Germinal center (tissue), 1 donor: ENCODE results near the gene RASAL2.

Source experiments
- DNase-seq: peaks from one replicate; pipeline ENCODE4 v3.0.0; 2012; ENCODE audit warnings: mixed read lengths, low spot score

RASAL2 gene

DNA sequence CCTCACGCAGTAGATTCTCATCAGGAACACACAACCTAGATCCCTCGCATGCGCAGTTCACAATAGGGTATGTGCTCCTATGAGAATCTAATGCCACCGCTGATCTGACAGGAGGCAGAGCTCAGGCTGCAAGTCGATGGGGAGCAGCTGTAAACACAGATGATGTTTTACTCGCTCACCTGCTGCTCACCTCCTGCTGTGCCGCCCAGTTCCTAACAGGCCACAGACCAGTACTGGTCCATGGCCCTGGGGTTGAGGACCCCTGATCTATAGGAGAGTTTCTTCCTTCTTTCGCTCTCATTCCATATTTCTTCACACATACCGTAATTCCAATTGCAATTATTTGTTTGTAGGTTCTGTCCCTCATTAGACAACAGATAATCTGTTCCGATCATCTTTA is 299.5 kb downstream of the RASAL2 start:
- no peak for DNase-seq

DNA sequence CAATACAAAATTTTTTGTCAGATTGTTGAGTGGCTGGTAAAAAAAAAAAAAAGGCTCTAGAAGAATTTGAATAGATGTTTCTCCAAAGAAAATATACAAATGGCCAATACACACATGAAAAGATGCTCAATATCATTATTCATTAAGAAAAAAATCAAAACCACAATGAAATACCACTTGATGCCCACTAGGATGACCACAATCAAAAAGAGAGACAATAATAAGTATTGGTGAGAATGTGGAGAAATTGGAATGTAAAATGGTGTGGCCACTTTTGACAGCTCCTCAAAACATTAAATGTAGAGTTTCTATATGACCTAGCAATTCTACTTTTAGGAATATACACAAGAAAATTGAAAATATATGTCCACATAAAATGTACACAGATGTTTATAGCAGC is 302.9 kb downstream of the RASAL2 start:
- DNase-seq, result no peak

DNA sequence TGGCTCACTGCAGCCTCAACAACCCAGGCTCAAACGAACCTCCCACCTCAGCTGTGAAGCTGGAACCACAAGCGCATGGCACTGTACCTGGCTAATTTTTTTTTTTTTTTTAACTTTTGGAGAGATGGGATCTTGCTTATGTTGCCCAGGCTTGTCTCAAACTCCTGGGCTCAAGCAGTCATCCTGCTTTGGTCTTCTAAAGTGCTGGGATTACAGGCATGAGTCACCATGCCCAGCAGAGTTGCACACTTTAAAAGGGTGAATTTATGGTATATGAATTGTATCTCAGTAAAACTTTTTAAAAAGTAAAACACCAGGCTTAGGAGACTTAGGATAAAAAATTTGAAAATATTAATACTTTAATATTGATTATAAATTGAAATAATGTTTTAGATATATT is 303.8 kb downstream of the RASAL2 start:
- no peak for DNase-seq

DNA sequence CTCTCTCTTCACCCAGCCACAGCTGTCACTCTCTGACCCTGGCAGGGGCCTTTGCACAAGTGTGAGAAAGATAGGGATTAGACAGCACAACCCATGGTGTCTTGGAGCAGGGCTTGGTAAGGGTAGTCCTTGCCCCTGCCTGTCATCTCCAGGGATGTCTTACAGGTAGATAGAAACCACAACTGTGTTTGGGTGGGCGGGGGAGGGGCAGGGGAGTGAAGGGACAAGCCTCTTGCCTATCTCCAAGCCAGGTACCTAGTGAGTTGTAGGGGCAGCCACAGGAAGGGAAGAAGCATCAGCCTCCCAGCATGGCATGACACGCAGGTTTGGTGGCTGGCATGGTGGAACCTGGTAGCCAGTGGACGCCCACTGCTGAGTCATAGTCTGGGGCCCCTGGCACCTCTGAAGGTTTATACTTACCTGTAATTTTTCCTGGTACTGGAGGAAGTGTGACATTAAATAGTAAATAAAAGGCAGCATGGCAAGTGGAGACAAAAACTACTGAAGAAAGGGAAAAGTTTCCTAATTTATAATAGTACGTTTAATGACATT is 305.3 kb downstream of the RASAL2 start:
- DNase-seq, result no peak

DNA sequence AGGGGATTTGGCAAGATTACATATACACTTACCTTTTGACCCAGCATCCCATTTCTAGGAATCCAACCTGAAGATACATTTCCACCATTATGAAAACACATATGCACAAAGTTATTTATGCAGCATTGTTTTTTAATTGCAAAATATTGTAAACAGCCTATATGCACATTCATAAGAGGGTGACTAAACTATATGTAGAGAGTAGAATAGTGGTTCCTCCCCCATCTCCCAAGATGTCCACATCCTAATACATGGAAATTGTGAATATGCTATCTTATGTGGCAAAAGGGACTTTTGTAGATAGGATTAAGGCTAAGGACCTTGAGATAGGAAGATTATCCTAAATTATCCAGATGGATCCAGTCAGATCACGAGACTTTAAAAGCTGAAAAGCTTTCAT is 311.2 kb downstream of the RASAL2 start:
- no peak for DNase-seq

DNA sequence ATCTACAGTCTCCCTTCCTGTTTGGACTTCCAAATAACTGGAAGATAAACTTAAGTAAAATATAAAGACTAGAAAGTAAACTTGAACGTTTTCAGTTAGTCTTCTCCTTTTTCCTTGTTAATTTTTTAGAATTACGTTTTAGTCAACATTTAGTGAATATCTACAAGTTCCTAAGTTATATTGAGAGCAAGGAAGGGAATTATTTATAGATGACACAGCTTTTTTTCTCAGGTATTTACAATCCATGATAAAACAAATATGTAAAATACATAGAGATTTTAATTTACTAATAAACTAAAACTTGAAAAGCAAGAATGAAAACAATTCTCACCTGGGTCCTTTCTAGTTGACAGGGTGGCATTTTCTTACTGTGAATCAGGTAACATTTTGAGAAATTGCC is 313.3 kb downstream of the RASAL2 start:
- no peak for DNase-seq

DNA sequence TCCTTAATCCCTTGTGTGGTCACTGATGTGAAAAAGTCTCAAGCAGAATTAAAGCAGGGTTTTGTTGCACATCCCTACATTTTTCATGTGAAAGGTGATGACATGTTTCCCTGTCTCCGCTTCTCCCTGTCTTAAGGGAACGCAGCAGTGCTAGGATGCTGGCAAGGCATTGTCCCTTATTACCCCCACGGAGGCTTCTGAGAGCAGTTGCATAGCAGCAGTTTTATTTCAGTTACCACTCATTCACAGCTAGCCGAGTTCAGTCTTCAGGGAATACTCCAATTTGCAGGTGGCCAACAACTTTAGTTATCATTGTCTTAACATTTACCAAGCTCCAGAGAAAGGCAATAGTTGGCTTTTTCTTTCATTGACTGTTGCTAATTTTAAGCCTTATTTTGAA is 313.8 kb downstream of the RASAL2 start:
- no peak for DNase-seq

DNA sequence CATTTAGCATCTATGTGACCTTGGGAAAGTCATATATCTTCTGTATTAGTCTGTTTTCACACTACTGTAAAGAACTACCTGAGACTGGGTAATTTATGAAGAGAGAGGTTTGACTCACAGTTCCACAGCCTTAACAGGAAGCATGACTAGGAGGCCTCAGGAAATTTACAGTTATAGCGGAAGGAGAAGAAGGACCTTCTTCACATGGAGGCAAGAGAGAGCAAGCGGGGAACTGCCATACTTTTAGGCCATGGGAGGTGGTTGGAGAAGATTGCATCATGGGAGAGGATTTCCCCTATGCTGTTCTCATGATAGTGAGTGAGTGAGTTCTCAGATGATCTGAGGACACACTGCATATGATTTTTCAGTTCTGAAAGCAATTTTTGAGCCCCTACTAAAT is 315.0 kb downstream of the RASAL2 start:
- DNase-seq, result no peak

DNA sequence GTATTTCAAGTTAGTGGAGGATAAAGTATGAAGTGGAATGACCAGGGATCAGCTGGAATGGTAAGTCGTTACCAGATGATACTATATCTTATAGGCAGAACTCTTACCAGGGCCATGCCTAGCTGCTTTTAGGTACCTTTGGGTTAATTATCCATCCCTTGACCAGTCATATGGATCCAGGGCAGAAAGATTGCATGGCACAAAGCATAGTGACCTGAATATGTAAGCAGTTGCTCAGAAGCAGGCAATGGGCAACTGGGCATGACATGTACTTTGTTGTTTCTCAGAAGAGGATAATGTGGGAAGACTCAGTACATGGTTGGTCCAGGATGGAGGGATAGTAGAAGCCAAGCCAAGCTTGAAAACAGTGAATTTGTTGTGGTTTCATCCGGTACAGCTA is 315.6 kb downstream of the RASAL2 start:
- DNase-seq, result no peak

DNA sequence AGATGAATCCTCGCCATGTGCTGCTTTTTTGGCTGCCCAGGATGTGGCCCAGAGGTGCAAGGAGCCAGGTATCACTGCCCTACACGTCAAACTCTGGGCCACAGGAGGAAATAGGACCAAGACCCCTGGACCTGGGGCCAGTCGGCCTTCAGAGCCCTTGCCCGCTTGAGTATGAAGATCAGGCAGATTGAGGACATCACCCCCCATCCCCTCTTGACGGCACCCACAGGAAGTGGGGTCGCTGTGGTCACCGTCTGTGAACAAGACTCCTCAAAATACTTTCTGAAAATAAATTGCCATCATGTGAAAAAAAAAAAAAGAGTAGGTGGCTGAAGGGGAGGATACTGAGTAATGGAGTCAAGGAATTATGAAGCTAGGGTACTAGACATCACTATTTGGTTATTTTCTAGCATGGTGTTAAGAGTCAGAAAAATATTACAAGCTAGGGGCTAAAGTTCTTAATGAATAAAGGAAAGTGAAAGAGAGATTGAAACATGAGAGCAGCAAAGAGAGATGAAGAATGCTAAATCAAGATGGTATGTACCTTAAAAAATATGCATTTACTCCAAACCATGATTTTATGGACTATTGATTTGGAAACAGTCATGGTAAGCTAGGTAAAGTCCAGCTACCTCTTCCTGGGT is 318.0 kb downstream of the RASAL2 start:
- DNase-seq, result no peak

DNA sequence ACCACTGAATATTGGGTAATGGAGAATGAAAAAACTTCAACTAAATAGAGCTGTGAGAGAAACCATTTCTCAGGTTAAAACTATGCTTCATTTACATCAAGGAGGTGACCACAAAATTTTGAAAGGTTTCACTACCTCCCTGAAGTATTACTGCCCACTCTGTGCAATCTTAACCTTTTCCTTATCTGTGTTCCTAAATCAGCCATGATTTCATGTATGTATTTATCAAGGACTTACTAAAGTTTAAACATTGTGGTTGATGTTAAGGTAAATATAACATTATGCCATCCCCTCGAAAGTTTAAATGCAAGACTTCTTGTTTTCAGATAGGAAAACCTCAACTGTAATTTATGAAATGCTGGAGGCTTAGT is 318.5 kb downstream of the RASAL2 start:
- DNase-seq, result no peak

DNA sequence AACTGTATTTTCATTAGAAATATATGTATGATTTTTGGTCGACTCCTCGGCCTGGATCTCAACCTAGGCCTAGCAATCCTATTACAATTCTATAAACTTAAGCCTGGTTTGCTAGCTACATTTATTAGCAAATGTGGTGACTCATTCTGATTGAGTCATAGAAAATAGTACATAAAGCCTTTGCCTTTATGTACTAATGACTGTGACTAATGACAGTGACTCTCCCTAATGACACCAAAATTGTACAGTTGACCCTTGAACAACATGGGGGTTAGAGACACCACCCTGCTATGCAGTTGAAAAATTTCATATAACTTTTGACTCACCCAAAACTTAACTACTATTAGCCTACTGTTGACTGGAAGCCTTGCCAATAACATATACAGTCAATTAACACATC is 324.0 kb downstream of the RASAL2 start:
- DNase-seq, result no peak

DNA sequence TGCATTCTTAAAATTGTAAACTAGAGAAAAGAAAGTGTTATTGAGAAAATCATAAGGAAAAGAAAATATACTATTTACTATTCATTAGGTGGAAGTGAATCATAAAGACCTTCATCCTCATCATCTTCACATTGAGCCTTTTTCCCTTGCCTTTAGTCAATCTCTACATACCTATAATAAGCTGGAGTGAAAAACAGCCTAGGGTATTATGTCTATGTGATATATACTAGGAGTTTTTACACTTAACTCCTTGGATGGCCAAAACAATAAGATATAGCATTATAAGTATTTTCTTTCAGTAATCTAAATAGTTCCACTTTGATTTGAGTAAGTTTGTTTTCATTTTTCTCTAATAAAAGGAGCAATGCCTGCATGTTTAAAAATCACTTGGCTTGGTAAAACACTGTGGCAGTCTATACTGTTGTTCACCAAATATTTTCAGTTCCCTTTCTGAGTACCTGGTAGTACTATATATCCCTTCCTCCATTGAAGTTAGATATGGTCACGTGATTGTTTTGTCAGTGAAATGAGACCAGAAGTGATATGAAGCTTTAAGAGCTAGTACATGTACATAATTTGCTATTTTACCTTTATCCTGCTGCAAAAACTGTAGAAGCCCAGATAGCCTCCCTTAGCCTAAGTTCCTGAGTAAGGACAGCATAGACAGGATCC is 324.5 kb downstream of the RASAL2 start:
- peak; percentile 17 for DNase-seq

DNA sequence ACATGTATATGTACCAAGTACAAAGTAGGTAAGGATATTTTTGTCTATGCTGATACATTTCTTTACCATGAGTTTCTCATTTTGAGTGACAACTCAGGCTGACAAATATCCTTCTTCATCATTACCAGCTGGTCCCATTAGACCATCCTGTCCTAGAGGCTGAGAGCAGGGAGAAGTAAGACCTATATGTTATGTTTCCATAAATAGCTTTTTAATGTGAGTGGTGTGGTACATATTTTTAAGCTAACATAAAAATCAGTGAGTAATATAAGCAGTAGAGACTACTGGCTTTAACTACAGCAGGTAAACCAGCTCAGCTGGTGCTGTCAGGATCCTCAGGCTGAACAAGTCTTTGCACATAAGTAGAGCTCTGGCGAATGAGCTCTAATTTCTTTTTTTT is 340.5 kb downstream of the RASAL2 start:
- no peak for DNase-seq

DNA sequence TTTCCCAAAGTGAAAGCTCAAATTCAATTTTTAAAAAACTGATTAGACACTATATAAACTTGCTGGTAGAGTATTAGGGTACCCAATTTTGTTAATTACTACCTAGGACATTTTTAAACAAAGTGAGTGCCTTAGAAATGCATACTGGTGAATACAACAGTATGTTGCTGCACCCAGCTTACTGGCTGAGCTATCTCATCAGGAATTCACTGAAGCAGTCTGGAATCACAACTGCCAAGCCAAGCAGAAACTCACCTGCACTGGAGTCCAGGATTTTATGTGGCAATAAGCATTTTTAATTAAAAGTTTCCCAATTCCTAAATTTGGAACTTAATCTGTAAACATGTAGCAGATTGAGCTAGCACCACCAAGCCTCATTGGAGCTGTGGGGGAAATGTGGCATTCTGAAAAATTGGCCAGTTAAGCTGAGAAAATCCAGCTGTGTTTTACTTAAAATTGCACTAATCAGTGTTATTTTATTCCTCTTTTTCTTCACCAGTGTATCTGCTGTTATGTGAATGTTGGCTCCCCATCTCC is 341.1 kb downstream of the RASAL2 start:
- DNase-seq, result no peak

DNA sequence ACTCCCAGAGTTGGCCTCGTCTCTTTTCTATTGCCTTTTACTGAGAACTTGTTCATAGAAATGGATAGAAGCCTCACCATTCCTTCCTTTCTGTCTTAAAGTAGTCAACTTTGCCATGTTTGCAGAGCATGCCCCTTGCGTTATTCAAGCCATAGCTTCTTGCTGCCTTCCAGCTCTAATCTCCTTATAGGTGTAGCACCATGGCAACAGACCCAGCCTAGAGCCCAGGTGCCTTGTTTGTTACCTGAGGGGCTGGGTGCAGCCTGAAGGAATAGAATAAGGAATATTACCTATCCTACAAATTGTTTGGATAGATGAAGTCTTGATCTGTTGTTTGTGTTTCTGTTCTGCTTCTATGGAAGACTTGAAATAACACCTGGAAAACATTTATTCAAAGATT is 343.0 kb downstream of the RASAL2 start:
- no peak for DNase-seq

DNA sequence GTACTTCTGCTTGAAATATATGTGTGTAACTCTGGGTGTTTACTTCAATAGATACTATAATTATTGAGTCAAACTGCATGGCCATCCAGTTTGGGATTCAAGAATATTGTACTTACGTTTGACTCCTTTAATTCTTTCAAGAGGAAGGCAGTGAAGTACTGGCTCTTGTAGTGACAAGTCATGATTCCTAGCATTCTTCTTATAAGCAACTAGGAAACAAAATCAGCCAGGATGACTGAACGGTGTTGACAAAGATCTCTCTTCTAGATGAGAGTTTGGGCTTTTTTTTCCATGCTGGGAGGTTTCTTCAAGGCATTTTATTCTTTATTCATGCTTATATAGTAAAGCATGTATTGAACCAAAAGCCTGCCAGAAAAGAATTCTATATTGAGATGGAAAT is 344.5 kb downstream of the RASAL2 start:
- DNase-seq, result no peak

DNA sequence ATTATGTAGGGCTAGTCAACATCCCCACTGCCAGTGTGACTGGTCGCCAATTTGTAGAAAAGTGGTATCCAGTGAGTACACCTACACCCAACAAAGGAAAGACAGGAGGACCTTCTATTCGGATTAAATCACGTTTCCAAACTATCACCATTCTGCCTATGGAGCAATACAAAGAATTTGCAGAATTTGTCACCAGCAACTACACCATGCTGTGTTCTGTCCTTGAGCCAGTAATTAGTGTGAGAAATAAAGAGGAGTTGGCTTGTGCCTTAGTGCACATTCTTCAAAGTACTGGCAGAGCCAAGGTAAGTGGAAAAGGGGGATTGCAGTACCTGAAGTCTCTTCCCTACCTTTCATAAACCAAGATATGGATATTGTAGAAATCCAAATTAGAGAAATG is 349.0 kb downstream of the RASAL2 start:
- DNase-seq, result no peak

DNA sequence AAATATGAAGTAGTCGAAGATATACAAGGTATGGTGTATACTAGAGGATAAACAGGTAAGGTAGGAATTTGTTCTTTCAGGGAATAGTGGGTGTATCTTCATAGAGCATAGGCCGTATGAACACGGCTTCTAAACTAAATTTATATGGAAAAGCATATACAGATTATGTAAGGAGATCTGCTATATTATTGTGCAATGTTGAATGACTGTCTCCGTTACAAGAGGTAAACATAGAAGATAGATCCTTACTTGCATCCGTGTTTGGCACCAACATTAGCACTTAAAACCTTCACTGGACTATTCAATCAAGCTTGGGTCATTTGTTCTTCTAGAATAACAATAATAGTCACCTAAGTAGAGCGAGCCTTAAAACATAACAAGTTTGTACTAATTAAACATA is 357.0 kb downstream of the RASAL2 start:
- DNase-seq, result no peak

DNA sequence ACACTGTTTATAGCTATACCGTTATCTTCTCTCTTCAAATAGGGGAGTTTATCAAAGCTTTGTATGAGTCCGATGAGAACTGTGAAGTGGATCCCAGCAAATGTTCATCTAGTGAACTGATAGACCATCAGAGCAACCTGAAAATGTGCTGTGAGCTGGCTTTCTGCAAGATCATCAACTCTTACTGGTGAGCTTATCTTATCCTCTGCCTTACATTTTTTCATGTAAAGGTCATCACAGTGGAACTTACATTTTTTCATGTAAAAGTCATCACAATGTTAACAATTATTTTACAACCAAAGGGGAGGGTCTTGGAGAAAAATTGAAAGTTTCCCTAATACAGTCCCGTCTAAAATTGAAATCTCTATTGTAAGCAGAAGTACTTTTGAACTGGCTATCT is 357.6 kb downstream of the RASAL2 start:
- no peak for DNase-seq

DNA sequence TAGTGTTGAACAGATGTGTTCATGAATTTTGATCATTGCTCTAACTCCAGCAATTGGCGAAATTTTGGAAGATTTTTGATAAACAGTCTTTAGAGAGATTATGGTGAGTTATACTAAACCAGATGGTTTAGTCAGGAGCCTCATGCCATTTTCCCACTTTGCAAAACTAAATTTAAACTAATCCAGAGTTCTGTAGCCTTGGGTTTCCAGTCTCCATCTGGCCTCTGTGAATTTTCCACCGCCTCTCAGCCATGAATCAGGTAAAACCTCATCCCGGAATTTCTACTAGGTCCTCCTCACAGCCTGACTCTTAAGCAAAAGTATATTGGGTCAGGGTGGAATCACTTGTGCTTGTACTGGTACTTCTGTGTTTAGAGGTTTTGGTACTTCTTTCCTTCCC is 358.1 kb downstream of the RASAL2 start:
- DNase-seq, result no peak

DNA sequence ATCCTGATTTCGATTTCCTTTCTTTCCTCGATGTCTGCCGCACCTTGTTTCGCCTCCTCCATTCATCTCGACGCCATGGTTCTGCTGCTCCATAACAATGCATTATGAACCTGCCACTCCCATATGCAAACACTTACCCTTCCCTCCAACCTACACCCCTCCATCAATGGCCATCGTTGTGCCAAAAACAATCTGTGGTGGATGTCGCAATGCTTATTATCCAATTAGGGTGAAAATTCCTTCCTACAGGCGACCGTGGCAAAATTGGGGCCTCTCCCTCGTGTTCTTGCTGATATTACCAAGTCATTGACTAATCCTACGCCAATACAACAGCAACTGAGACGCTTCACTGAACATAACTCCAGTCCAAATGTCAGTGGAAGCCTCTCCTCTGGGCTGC is 362.6 kb downstream of the RASAL2 start:
- no peak for DNase-seq

DNA sequence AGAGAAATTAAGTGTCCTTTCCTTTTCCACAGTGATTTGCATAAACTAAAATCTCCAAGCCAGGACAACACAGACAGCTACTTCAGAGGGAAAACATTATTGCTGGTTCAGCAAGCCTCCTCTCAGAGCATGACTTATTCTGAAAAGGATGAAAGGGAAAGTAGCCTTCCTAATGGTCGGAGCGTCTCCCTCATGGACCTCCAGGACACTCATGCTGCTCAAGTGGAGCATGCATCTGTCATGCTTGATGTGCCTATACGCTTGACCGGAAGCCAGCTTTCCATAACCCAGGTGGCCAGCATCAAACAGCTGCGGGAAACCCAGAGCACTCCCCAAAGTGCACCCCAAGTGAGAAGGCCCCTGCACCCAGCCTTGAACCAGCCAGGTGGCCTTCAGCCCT is 363.7 kb downstream of the RASAL2 start:
- DNase-seq, result no peak

DNA sequence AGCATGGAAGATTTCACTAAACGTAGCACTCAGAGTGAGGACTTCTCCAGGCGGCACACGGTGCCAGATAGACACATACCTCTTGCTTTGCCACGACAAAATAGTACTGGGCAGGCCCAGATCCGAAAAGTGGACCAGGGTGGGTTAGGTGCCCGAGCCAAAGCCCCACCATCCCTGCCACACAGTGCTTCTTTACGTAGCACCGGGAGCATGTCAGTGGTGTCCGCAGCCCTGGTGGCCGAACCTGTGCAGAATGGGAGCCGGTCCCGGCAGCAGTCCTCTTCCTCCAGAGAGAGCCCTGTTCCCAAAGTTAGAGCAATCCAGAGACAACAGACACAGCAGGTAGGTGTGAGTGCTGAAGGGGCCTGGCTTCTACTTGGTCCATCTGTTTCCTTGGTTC is 364.3 kb downstream of the RASAL2 start:
- no peak for DNase-seq
